Lung (tissue), 12 donors: ENCODE measurements around the gene LEUTX. TPM values are rescaled to one million over a fixed set of nuclear protein-coding genes. Genes with fewer than 3 reads are reported as not detected.

Source experiments
- ATAC-seq: fragments of 200-7000 bp; cut with Tn5 transposase; one replicate; pipeline ENCODE4 v1.9.1; 2020; ENCODE audit warnings: moderate number of reproducible peaks; ENCODE audit not compliant: insufficient read depth, low FRiP score
- DNase-seq, 3 donors: peaks; one replicate each; pipeline ENCODE4 v3.0.0-alpha.2; 2013 to 2017
- H3K27ac ChIP-seq, 2 donors: one replicate each; pipeline ENCODE4 v1.5.1; 2013; ENCODE audit warnings: mild to moderate bottlenecking in 2 of 2, moderate library complexity in 2 of 2, control low read depth in 1 of 2, inconsistent platforms in 1 of 2, low read depth in 1 of 2, low read length in 1 of 2
- H3K27me3 ChIP-seq, 3 donors: one replicate each; pipeline ENCODE4 v1.5.1; 2013; ENCODE audit warnings: low read length in 2 of 3; ENCODE audit not compliant: control insufficient read depth in 3 of 3, insufficient read depth in 3 of 3
- H3K36me3 ChIP-seq, 4 donors: one replicate each; pipeline ENCODE4 v1.5.1; 2013; ENCODE audit warnings: low read length in 4 of 4, mild to moderate bottlenecking in 1 of 4, moderate library complexity in 1 of 4; ENCODE audit not compliant: control insufficient read depth in 4 of 4, insufficient read depth in 4 of 4
- H3K4me1 ChIP-seq, 5 donors: one replicate each; pipeline ENCODE4 v1.5.1; 2013; ENCODE audit warnings: low read length in 5 of 5, mild to moderate bottlenecking in 2 of 5, moderate library complexity in 1 of 5; ENCODE audit not compliant: control insufficient read depth in 5 of 5, insufficient read depth in 5 of 5
- H3K4me3 ChIP-seq: one replicate; pipeline ENCODE4 v1.5.1; 2013; ENCODE audit warnings: mild to moderate bottlenecking, control low read depth, moderate library complexity
- H3K9ac ChIP-seq, 2 donors: one replicate each; pipeline ENCODE4 v1.5.1; 2013; ENCODE audit warnings: low read length in 2 of 2, control low read depth in 1 of 2; ENCODE audit not compliant: insufficient read depth in 1 of 2
- H3K9me3 ChIP-seq, 4 donors: one replicate each; pipeline ENCODE4 v1.5.1; 2013; ENCODE audit warnings: low read length in 3 of 4, mild to moderate bottlenecking in 1 of 4, moderate library complexity in 1 of 4; ENCODE audit not compliant: control insufficient read depth in 4 of 4, insufficient read depth in 3 of 4
- WGBS, 2 donors: extraction: QIAGEN DNeasy Blood & Tissue Kit; methylation state at CpG; one replicate each; pipeline ENCODE4 v1.1.7; 2013; 5-methylcytosine and 5-hydroxymethylcytosine counted together
- polyA plus RNA-seq, 2 donors: library from polyadenylated mRNA; stranded (reverse); fragments of 200-250 nt; gene quantifications; one replicate each; pipeline ENCODE4 v1.2.1, GENCODE V29; 2013
- total RNA-seq, 2 donors: library from RNA; depleted of rRNA in 1 of 2; stranded (reverse); fragments of >200 nt in 1 of 2; gene quantifications; one replicate each; pipeline ENCODE4 v1.2.1, GENCODE V29; 2014 to 2021
- TF ChIP-seq, protein P1 (sequence below): IDR thresholded peaks from 2 replicates; pipeline ENCODE4 v1.5.1; 2012; ENCODE audit warnings: mild to moderate bottlenecking; ENCODE audit errors: control extremely low read depth, extremely low read depth
- donor health status: control.
- donor health status: control.
- donor health status: Bipolar disorder and iron deficiency.
- donor health status: healthy.
- donor health status: DM: yes; HTN: yes; CAD: no.

Gene LEUTX
- total and polyA plus RNA-seq, 4 donors, result not detected

DNA sequence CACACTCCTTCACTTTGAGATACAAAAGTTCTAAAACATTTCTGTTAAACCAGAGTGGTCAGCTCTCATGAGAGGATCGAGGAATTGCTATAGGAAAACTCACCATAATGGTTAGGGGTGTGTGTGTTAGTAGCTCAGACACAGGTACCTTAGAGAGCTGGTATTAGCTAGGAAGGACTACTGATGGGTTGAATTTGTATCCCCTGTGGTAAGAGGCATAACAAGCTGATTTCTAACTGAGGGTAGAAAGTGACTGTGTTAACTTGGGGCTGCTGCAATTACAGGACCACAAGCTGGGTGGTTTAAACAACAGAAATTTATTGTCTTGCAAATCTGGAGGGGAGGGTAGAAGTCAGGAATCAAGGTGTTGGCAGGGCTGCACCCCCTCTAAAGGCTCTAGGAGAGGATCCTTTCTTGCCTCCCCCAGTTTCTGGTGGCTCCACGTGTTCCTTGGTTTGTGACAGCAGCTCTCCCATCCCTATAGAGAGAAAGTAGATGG, 17.4 kb downstream of the LEUTX start:
- no peak for ATAC-seq
- 28 to 29% methylated on average over 2 of the region's 2 CpGs for WGBS, 2 donors

DNA sequence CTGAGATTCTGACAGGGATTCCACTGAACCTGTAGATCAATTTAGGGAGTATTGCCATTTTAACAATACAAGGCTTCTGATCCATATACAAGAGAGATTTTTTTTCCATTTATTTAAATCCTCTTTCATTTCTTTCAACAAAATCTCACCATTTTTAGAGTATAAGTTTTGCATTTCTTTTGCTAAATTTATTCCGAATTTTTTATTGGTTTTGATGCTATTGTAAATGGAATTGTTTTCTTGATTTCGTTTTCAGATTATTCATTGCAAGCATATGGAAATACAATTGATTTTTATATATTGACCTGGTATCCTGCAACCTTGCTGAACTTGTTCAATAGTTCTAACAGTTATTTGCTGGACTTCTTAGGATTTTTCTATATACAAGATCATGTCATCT, 18.4 kb downstream of the LEUTX start:
- ATAC-seq (no peak), DNase-seq (no peak)
- no peaks in the 10 kb centered on the region for H3K36me3 ChIP-seq
- H3K9ac ChIP-seq, result no peak overlapping the region
- H3K27me3 ChIP-seq, result peaks cover 0 to 9% (median 0%) of the 10 kb centered on the region in 3 donors
- no peak overlapping the region for H3K27ac ChIP-seq
- peaks cover 0 to 1% (median 0%) of the 10 kb centered on the region in 4 donors for H3K9me3 ChIP-seq
- no peaks in the 10 kb centered on the region for H3K4me1 ChIP-seq
- no peak overlapping the region for H3K4me3 ChIP-seq
- WGBS, 2 donors, result 63 to 82% methylated on average over 2 of the region's 2 CpGs
- TF ChIP-seq, protein P1, sequence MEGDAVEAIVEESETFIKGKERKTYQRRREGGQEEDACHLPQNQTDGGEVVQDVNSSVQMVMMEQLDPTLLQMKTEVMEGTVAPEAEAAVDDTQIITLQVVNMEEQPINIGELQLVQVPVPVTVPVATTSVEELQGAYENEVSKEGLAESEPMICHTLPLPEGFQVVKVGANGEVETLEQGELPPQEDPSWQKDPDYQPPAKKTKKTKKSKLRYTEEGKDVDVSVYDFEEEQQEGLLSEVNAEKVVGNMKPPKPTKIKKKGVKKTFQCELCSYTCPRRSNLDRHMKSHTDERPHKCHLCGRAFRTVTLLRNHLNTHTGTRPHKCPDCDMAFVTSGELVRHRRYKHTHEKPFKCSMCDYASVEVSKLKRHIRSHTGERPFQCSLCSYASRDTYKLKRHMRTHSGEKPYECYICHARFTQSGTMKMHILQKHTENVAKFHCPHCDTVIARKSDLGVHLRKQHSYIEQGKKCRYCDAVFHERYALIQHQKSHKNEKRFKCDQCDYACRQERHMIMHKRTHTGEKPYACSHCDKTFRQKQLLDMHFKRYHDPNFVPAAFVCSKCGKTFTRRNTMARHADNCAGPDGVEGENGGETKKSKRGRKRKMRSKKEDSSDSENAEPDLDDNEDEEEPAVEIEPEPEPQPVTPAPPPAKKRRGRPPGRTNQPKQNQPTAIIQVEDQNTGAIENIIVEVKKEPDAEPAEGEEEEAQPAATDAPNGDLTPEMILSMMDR, result no peak

More for the DNA sequence above, 17.4 kb downstream of the LEUTX start:
- H3K9ac ChIP-seq, result no peak overlapping the region
- H3K27ac ChIP-seq, result no peak overlapping the region
- no peaks in the 10 kb centered on the region for H3K36me3 ChIP-seq
- no peak overlapping the region for H3K4me3 ChIP-seq
- DNase-seq, result no peak
- H3K9me3 ChIP-seq, result peaks cover 0 to 1% (median 0%) of the 10 kb centered on the region in 4 donors
- no peaks in the 10 kb centered on the region for H3K4me1 ChIP-seq
- H3K27me3 ChIP-seq, result peaks cover 0 to 9% (median 0%) of the 10 kb centered on the region in 3 donors
- TF ChIP-seq, protein P1, result no peak

DNA sequence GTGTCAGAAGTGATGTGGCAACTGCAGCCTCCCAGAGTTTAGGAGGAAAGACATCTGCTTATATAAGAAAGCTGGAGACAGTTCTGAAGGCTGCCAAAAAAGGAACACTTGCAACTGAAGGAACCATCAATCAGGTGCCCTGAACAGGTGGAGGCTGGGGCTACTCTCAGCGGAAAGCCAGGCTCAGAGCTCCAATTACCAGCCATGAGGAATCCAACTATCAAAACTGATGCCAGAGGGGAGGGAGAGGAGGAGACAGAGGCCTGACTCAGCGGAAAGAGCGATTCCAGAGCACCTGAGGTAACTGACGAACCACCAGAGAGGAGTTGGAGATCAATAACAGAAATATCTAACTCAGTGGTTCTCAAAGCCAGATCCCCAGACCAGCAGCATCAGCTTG, 24.3 kb downstream of the LEUTX start:
- Histone ChIP-seq H3K4me3 (no peak overlapping the region), H3K27ac (no peak overlapping the region), H3K9ac (no peak overlapping the region), H3K36me3 (no peaks in the 10 kb centered on the region), H3K4me1 (no peaks in the 10 kb centered on the region), H3K27me3 (peaks cover 0 to 6% (median 0%) of the 10 kb centered on the region in 3 donors), H3K9me3 (no peaks in the 10 kb centered on the region)
- ATAC-seq (no peak), DNase-seq (no peak)
- WGBS, 2 donors, result 30 to 49% methylated on average over 4 of the region's 4 CpGs
- TF ChIP-seq, protein P1, result no peak

DNA sequence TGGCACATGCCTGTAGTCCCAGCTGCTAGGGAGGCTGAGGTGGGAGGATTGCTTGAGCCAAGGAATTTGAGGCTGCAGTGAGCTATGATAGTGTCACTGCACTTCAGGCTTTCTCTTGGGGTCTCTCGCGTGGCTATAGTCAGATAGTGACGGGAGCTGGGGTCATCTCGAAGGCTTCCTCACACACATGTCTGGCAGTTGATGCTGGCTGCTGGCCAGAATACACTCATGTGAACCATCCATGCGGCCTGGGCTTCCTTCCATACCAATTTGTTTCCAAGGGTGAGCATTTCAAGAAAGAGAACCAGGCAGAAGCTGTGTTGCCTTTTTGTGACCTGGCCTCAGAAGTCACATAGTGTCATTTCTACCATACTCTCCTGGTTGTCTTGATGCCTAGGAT, 26.4 kb downstream of the LEUTX start:
- WGBS, 2 donors, result 47 to 54% methylated on average over 5 of the region's 5 CpGs
- no peak overlapping the region for H3K9ac ChIP-seq
- TF ChIP-seq, protein P1, result no peak
- H3K27me3 ChIP-seq, result peaks cover 0 to 6% (median 0%) of the 10 kb centered on the region in 3 donors
- no peaks in the 10 kb centered on the region for H3K4me1 ChIP-seq
- H3K9me3 ChIP-seq, result no peaks in the 10 kb centered on the region
- no peak overlapping the region for H3K27ac ChIP-seq
- DNase-seq, result peak in 1 of 3 donors; percentile 24
- H3K4me3 ChIP-seq, result no peak overlapping the region
- no peaks in the 10 kb centered on the region for H3K36me3 ChIP-seq
- no peak for ATAC-seq
